Stomach (tissue), 9 donors: Measurements from ENCODE around the gene LRRC72. TPM values are rescaled to one million over a fixed set of nuclear protein-coding genes. Genes with fewer than 3 reads are reported as not detected.

ENCODE experiments used
- DNase-seq, 2 donors: peaks; one replicate each; pipeline versions ENCODE4 v3.0.0 to v3.0.0-alpha.2; 2013 to 2019
- H3K27ac ChIP-seq, 5 donors: fragments of 200-600 bp in 4 of 5; sonication (generic) in 4 of 5; one replicate each; pipeline ENCODE4 v1.5.1; 2013 to 2019; ENCODE audit warnings: mild to moderate bottlenecking in 1 of 5, moderate library complexity in 1 of 5
- H3K27me3 ChIP-seq, 3 donors: fragments of 200-600 bp; sonication (generic); one replicate each; pipeline ENCODE4 v1.5.1; 2017 to 2019; ENCODE audit warnings: mixed run types in 1 of 3
- H3K36me3 ChIP-seq, 4 donors: fragments of 200-600 bp; sonication (generic); 1 replicate in 3 of 4; 2 replicates in 1 of 4; pipeline ENCODE4 v1.5.1; 2016 to 2019
- H3K4me1 ChIP-seq, 4 donors: fragments of 200-600 bp; sonication (generic); one replicate each; pipeline ENCODE4 v1.5.1; 2016 to 2019
- H3K4me3 ChIP-seq, 4 donors: fragments of 200-600 bp; sonication (generic) in 3 of 4; one replicate each; pipeline ENCODE4 v1.5.1; 2016 to 2019; ENCODE audit warnings: mild to moderate bottlenecking in 1 of 4
- H3K9me3 ChIP-seq, 4 donors: fragments of 200-600 bp; sonication (generic); one replicate each; pipeline ENCODE4 v1.5.1; 2016 to 2019
- EP300 ChIP-seq: sonication (generic); formaldehyde crosslinking; IDR thresholded peaks from one replicate; pipeline ENCODE4 v1.6.1; 2017; ENCODE audit warnings: antibody characterized with exemption
- POLR2A ChIP-seq, 4 donors: fragments of 450-650 bp; IDR thresholded peaks; one replicate each; pipeline ENCODE4 v1.6.1; 2016; ENCODE audit warnings: antibody characterized with exemption in 4 of 4, control low read depth in 2 of 4, mild to moderate bottlenecking in 1 of 4, moderate library complexity in 1 of 4
- POLR2AphosphoS5 ChIP-seq, 3 donors: sonication (generic); formaldehyde crosslinking; IDR thresholded peaks; one replicate each; pipeline ENCODE4 v1.6.1; 2016; ENCODE audit warnings: antibody characterized with exemption in 3 of 3
- WGBS, 5 donors: extraction: QIAGEN DNeasy Blood & Tissue Kit in 3 of 5; methylation state at CpG; one replicate each; pipeline versions ENCODE4 v1.1.5 to v1.1.7; 2013 to 2018; 5-methylcytosine and 5-hydroxymethylcytosine counted together
- intact Hi-C: fragments of 100-400 bp; cut with DNase I; formaldehyde crosslinking; loops from one replicate; pipeline ENCODE4 v1.15.1; 2023; ENCODE audit warnings: low total_unique reads
- polyA plus RNA-seq, 3 donors: library from polyadenylated mRNA; stranded (reverse); fragments of 200-250 nt; gene quantifications; one replicate each; pipeline ENCODE4 v1.2.3, GENCODE V29; 2013
- total RNA-seq, 5 donors: library from RNA; depleted of rRNA; stranded (reverse); fragments of >200 nt; gene quantifications; one replicate each; pipeline versions ENCODE4 v1.1.0 to v1.2.3, GENCODE V29; 2014 to 2016
- TF ChIP-seq, protein P1 (sequence below), 7 experiments: fragments of 450-650 bp in 4 of 7; fragments of 200-600 bp in 3 of 7; sonication (generic) in 3 of 7; IDR thresholded peaks; one replicate each; pipeline ENCODE4 v1.5.1; 2016 to 2019; ENCODE audit warnings: antibody characterized with exemption in 7 of 7, control low read depth in 2 of 7, mild to moderate bottlenecking in 1 of 7
- donor health status: healthy with polysubstance abuse.
- donor health status: Bipolar disorder and iron deficiency.
- donor health status: healthy.

Gene LRRC72
- total and polyA plus RNA-seq, 8 donors, result not detected

DNA sequence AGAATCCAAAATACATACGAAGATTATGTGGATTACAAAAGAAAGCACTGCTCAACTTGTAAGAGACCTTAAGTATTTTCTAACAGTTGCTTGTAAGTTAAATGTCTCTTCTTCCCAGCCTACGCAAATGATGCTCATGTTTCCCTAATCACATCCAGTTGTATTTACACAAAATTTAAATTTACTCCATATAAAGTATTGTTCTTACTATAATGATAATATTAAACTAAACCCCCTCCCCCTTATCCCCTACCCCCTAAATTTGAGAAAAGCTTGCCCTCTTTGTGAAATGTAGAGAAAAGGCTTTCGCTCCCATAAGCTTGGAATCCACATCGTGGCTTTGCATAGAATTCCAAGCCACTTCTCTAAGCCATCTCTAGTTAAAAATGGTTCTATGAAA is 89.5 kb downstream of the LRRC72 start:
- no peaks in the 10 kb centered on the region for H3K27me3 ChIP-seq
- DNase-seq, result no peak
- intact Hi-C loops, result no loop called here
- H3K4me1 ChIP-seq, result peaks cover 0 to 21% (median 12%) of the 10 kb centered on the region in 4 donors
- no peak overlapping the region for H3K27ac ChIP-seq
- H3K4me3 ChIP-seq, result no peak overlapping the region
- TF ChIP-seq EP300 (no peak), POLR2AphosphoS5 (IDR thresholded peaks at IDR 0.05) (no peak), POLR2A (IDR thresholded peaks at IDR 0.05) (no peak)
- WGBS, 5 donors, result 55 to 76% (median 60%) methylated on average over 4 of the region's 4 CpGs
- H3K36me3 ChIP-seq, result peaks cover 9 to 68% (median 66%) of the 10 kb centered on the region in 4 donors
- no peaks in the 10 kb centered on the region for H3K9me3 ChIP-seq

DNA sequence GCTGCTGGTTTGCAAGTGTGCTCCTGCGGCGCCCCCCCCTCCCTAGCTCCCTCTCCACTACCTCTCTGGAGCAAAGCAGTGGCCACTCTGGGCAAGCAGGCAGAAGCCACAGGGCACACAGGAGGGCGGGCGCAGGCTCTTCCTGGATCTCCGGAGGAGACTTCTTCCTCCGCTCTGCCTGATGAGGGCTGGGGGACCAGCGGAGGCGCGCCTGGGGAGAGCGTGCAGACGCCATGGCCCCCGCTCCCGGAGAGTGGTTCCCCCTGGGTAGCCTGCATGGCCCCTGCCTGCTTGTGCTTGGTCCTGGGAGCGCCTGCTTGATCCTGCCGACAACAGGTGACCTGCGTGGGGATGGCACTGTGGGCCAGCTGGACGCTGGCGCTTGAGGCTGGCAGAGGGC is 89.9 kb downstream of the LRRC72 start:
- H3K9me3 ChIP-seq, result no peaks in the 10 kb centered on the region
- intact Hi-C loops, result no loop called here
- no peak for DNase-seq
- H3K4me3 ChIP-seq, result no peak overlapping the region
- TF ChIP-seq EP300, result no peak
- TF ChIP-seq POLR2AphosphoS5 (IDR thresholded peaks at IDR 0.05), result no peak
- TF ChIP-seq POLR2A (IDR thresholded peaks at IDR 0.05), result no peak
- TF ChIP-seq, protein P1, sequence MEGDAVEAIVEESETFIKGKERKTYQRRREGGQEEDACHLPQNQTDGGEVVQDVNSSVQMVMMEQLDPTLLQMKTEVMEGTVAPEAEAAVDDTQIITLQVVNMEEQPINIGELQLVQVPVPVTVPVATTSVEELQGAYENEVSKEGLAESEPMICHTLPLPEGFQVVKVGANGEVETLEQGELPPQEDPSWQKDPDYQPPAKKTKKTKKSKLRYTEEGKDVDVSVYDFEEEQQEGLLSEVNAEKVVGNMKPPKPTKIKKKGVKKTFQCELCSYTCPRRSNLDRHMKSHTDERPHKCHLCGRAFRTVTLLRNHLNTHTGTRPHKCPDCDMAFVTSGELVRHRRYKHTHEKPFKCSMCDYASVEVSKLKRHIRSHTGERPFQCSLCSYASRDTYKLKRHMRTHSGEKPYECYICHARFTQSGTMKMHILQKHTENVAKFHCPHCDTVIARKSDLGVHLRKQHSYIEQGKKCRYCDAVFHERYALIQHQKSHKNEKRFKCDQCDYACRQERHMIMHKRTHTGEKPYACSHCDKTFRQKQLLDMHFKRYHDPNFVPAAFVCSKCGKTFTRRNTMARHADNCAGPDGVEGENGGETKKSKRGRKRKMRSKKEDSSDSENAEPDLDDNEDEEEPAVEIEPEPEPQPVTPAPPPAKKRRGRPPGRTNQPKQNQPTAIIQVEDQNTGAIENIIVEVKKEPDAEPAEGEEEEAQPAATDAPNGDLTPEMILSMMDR (IDR thresholded peaks at IDR 0.05), result no peak
- H3K36me3 ChIP-seq, result peaks cover 9 to 72% (median 69%) of the 10 kb centered on the region in 4 donors
- H3K27ac ChIP-seq, result no peak overlapping the region
- peaks cover 0 to 17% (median 8%) of the 10 kb centered on the region in 4 donors for H3K4me1 ChIP-seq
- WGBS, 5 donors, result 85 to 94% (median 90%) methylated on average over 16 to 18 of the region's 18 CpGs
- H3K27me3 ChIP-seq, result no peaks in the 10 kb centered on the region

DNA sequence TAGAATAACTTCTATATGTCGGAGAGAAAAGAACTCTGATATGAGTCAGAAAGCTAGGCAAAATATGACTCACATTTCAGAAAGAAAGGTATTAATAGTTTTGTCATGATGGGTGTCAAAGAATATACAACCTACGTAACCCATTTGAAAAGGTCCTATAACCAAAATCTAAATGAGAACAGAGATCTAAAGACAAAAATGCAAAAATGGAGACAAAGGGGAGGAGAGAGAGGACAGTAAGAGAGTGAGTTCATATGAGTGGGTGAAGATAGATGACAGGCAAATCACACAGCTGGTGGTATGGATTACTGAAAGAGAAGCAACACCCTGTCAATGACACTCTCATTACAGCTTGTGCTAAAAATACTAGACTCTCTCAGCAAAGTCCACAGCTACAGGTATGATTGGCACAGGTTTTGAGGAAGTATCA is 93.4 kb downstream of the LRRC72 start:
- peaks cover 12 to 91% (median 83%) of the 10 kb centered on the region in 4 donors for H3K36me3 ChIP-seq
- WGBS, 5 donors, result 86 to 95% (median 87%) methylated on average over 2 of the region's 2 CpGs

GRCh38 chr7:16626388-16626787 is 99.8 kb downstream of the LRRC72 start:
- intact Hi-C loops, result no loop called here
- H3K36me3 ChIP-seq, result peaks cover 3 to 67% (median 43%) of the 10 kb centered on the region in 4 donors
- no peaks in the 10 kb centered on the region for H3K27me3 ChIP-seq
- TF ChIP-seq POLR2AphosphoS5 (IDR thresholded peaks at IDR 0.05) (no peak), POLR2A (IDR thresholded peaks at IDR 0.05) (no peak), EP300 (no peak)
- TF ChIP-seq, protein P1 (IDR thresholded peaks at IDR 0.05), result no peak
- H3K4me1 ChIP-seq, result no peaks in the 10 kb centered on the region
- DNase-seq, result no peak
- WGBS, 5 donors, result 58 to 90% (median 86%) methylated on average over 2 of the region's 2 CpGs
- H3K27ac ChIP-seq, result no peak overlapping the region
- H3K4me3 ChIP-seq, result no peak overlapping the region
- H3K9me3 ChIP-seq, result no peaks in the 10 kb centered on the region

More for the DNA sequence above, 93.4 kb downstream of the LRRC72 start:
- Histone ChIP-seq H3K4me1 (peaks cover 0 to 4% (median 0%) of the 10 kb centered on the region in 4 donors), H3K4me3 (no peak overlapping the region), H3K27ac (no peak overlapping the region), H3K9me3 (no peaks in the 10 kb centered on the region), H3K27me3 (no peaks in the 10 kb centered on the region)
- intact Hi-C loops, result no loop called here
- TF ChIP-seq POLR2A (IDR thresholded peaks at IDR 0.05) (no peak), POLR2AphosphoS5 (IDR thresholded peaks at IDR 0.05) (no peak), EP300 (no peak)
- TF ChIP-seq, protein P1 (IDR thresholded peaks at IDR 0.05), result no peak
- DNase-seq, result no peak

GRCh38 chr7:16627236-16627635 is 100.6 kb downstream of the LRRC72 start:
- no peak for DNase-seq
- Histone ChIP-seq H3K27me3 (no peaks in the 10 kb centered on the region), H3K36me3 (peaks cover 3 to 60% (median 36%) of the 10 kb centered on the region in 4 donors), H3K4me1 (no peaks in the 10 kb centered on the region), H3K9me3 (no peaks in the 10 kb centered on the region), H3K27ac (no peak overlapping the region), H3K4me3 (no peak overlapping the region)
- TF ChIP-seq, protein P1 (IDR thresholded peaks at IDR 0.05), result no peak
- TF ChIP-seq POLR2A (IDR thresholded peaks at IDR 0.05) (no peak), EP300 (no peak), POLR2AphosphoS5 (IDR thresholded peaks at IDR 0.05) (no peak)
- WGBS, 5 donors, result 66 to 89% (median 80%) methylated on average over 2 of the region's 2 CpGs
- intact Hi-C loops, result no loop called here
